HepG2 (cell line): ENCODE results near the gene SGPL1. TPM values are rescaled to one million over a fixed set of nuclear protein-coding genes. Genes with fewer than 3 reads are reported as not detected.

ENCODE experiments used
- ARHGAP35 ChIP-seq: sonication (generic); formaldehyde crosslinking; IDR thresholded peaks from 2 replicates; pipeline ENCODE4 v1.9.0; 2022; ENCODE audit warnings: mild to moderate bottlenecking, inconsistent platforms, moderate library complexity, missing genetic modification reagents, borderline replicate concordance
- ATF6 ChIP-seq: sonication (generic); formaldehyde crosslinking; conservative IDR thresholded peaks from 2 replicates; pipeline ENCODE4 v1.4.0; 2020; ENCODE audit warnings: missing genetic modification reagents
- GABPB1 ChIP-seq: IDR thresholded peaks from 2 replicates; pipeline ENCODE4 v1.6.1; 2016; ENCODE audit warnings: mild to moderate bottlenecking, missing genetic modification reagents, moderate library complexity, missing compliant biosample characterization
- IRX3 ChIP-seq: sonication (generic); formaldehyde crosslinking; IDR thresholded peaks from 2 replicates; pipeline ENCODE4 v1.8.1; 2023; ENCODE audit warnings: mild to moderate bottlenecking, low read depth, missing genetic modification reagents, borderline replicate concordance
- MED13 ChIP-seq: sonication (generic); formaldehyde crosslinking; IDR thresholded peaks from 2 replicates; pipeline ENCODE4 v1.5.0; 2020; ENCODE audit warnings: missing genetic modification reagents
- MLLT10 ChIP-seq: sonication (generic); formaldehyde crosslinking; IDR thresholded peaks from 2 replicates; pipeline ENCODE4 v1.4.0; 2020; ENCODE audit warnings: missing genetic modification reagents
- NFATC3 ChIP-seq: sonication (generic); formaldehyde crosslinking; IDR thresholded peaks from 2 replicates; pipeline ENCODE4 v1.5.1; 2020; ENCODE audit warnings: mild to moderate bottlenecking, missing genetic modification reagents
- RARA ChIP-seq: IDR thresholded peaks from 2 replicates; pipeline ENCODE4 v1.6.1; 2016; ENCODE audit warnings: missing genetic modification reagents, missing compliant biosample characterization
- RARG ChIP-seq: sonication (generic); formaldehyde crosslinking; IDR thresholded peaks from 2 replicates; pipeline ENCODE4 v1.4.0; 2020; ENCODE audit warnings: low read depth, mild to moderate bottlenecking, missing genetic modification reagents
- RORA ChIP-seq: sonication (generic); formaldehyde crosslinking; IDR thresholded peaks from 2 replicates; pipeline ENCODE4 v1.5.0; 2020; ENCODE audit warnings: mild to moderate bottlenecking, missing genetic modification reagents, moderate library complexity
- SYNCRIP ChIP-seq: fragments of 200-400 bp; formaldehyde crosslinking; IDR thresholded peaks from 2 replicates; pipeline ENCODE4 v1.6.1; 2018; ENCODE audit warnings: mild to moderate bottlenecking, low read depth, low read length; ENCODE audit not compliant: insufficient read depth
- TBP ChIP-seq: sonication (generic); formaldehyde crosslinking; IDR thresholded peaks from 2 replicates; pipeline ENCODE4 v1.5.0; 2020; ENCODE audit warnings: missing genetic modification reagents
- THYN1 ChIP-seq: sonication (generic); formaldehyde crosslinking; IDR thresholded peaks from 2 replicates; pipeline ENCODE4 v1.8.1; 2023; ENCODE audit warnings: low read depth, mild to moderate bottlenecking, moderate library complexity, missing genetic modification reagents, borderline replicate concordance
- ZBTB42 ChIP-seq: sonication (generic); formaldehyde crosslinking; IDR thresholded peaks from 2 replicates; pipeline ENCODE4 v1.5.0; 2020; ENCODE audit warnings: mild to moderate bottlenecking, missing genetic modification reagents
- ZNF3 ChIP-seq: IDR thresholded peaks from 2 replicates; pipeline ENCODE4 v1.7.0; 2017; ENCODE audit warnings: inconsistent platforms
- ZNF30 ChIP-seq: sonication (generic); formaldehyde crosslinking; IDR thresholded peaks from 2 replicates; pipeline ENCODE4 v1.5.0; 2020; ENCODE audit warnings: mild to moderate bottlenecking, missing genetic modification reagents
- ZNF503 ChIP-seq: sonication (generic); formaldehyde crosslinking; IDR thresholded peaks from 2 replicates; pipeline ENCODE4 v1.4.0; 2020; ENCODE audit warnings: missing genetic modification reagents
- ZNF556 ChIP-seq: sonication (generic); formaldehyde crosslinking; IDR thresholded peaks from 2 replicates; pipeline ENCODE4 v1.4.0; 2020; ENCODE audit warnings: mild to moderate bottlenecking, missing genetic modification reagents, borderline replicate concordance
- ZSCAN21 ChIP-seq: sonication (generic); formaldehyde crosslinking; IDR thresholded peaks from 2 replicates; pipeline ENCODE4 v1.8.0; 2022; ENCODE audit warnings: mild to moderate bottlenecking, missing genetic modification reagents, moderate library complexity, borderline replicate concordance
- polyA plus RNA-seq, 8 experiments: library from polyadenylated mRNA; depleted of rRNA in 3 of 8; stranded (reverse) in 7 of 8; unstranded in 1 of 8; fragments of >200 nt; fragmentation: Illumina TruSeq in 4 of 8; extraction: Trizol in 4 of 8; gene quantifications; 2 replicates each; pipeline versions ENCODE4 v1.2.1 to v1.2.3, GENCODE V29; 2011 to 2016; ENCODE audit warnings: low read depth in 4 of 8, missing spikeins in 1 of 8, mixed read lengths in 1 of 8; ENCODE audit not compliant: insufficient read depth in 1 of 8
- total RNA-seq, 5 experiments: library from RNA; depleted of rRNA; stranded (reverse); fragments of >200 nt; fragmentation: Illumina TruSeq; extraction: Trizol; gene quantifications; 2 replicates each; pipeline ENCODE4 v1.2.3, GENCODE V29; 2016; ENCODE audit warnings: low read depth in 1 of 5
- TF ChIP-seq, protein P1 (sequence below): sonication (generic); formaldehyde crosslinking; IDR thresholded peaks from 2 replicates; pipeline ENCODE4 v1.4.0; 2020; ENCODE audit warnings: mild to moderate bottlenecking, missing genetic modification reagents
- TF ChIP-seq, protein P2 (sequence below): sonication (generic); formaldehyde crosslinking; IDR thresholded peaks from 2 replicates; pipeline ENCODE4 v1.4.0; 2020; ENCODE audit warnings: missing genetic modification reagents, mild to moderate bottlenecking, borderline replicate concordance

The SGPL1 gene
- total and polyA plus RNA-seq, 2 of the 13 experiments (the other 11 are each of a cell fraction or from before 2014, with no cell fraction given), result 17.6 to 25.0 TPM

- no peak for TF ChIP-seq ZNF503 (CRISPR knock-in tag)
- TF ChIP-seq RARA, result no peak
- no peak for TF ChIP-seq IRX3 (CRISPR knock-in tag)
- TF ChIP-seq NFATC3 (CRISPR knock-in tag), result no peak
- TF ChIP-seq, protein P1, sequence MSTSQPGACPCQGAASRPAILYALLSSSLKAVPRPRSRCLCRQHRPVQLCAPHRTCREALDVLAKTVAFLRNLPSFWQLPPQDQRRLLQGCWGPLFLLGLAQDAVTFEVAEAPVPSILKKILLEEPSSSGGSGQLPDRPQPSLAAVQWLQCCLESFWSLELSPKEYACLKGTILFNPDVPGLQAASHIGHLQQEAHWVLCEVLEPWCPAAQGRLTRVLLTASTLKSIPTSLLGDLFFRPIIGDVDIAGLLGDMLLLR (CRISPR knock-in tag), result no peak
- peak; percentile 44; the same call in 1 of the 2 replicates for TF ChIP-seq MED13 (CRISPR knock-in tag)
- TF ChIP-seq THYN1, result no peak
- TF ChIP-seq ZNF3 (CRISPR knock-in tag), result no peak
- no peak for TF ChIP-seq MLLT10 (CRISPR knock-in tag)
- TF ChIP-seq ZNF30, result no peak
- no peak for TF ChIP-seq ZBTB42 (CRISPR knock-in tag)
- TF ChIP-seq, protein P2, sequence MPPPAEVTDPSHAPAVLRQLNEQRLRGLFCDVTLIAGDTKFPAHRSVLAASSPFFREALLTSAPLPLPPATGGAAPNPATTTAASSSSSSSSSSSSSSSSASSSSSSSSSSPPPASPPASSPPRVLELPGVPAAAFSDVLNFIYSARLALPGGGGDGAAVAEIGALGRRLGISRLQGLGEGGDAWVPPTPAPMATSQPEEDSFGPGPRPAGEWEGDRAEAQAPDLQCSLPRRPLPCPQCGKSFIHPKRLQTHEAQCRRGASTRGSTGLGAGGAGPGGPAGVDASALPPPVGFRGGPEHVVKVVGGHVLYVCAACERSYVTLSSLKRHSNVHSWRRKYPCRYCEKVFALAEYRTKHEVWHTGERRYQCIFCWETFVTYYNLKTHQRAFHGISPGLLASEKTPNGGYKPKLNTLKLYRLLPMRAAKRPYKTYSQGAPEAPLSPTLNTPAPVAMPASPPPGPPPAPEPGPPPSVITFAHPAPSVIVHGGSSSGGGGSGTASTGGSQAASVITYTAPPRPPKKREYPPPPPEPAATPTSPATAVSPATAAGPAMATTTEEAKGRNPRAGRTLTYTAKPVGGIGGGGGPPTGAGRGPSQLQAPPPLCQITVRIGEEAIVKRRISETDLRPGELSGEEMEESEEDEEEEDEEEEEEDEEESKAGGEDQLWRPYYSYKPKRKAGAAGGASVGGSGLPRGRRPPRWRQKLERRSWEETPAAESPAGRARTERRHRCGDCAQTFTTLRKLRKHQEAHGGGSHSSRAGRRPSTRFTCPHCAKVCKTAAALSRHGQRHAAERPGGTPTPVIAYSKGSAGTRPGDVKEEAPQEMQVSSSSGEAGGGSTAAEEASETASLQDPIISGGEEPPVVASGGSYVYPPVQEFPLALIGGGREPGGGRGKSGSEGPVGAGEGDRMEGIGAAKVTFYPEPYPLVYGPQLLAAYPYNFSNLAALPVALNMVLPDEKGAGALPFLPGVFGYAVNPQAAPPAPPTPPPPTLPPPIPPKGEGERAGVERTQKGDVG (CRISPR knock-in tag), result no peak
- TF ChIP-seq TBP, result no peak
- no peak; the same call in 1 of the 2 replicates for TF ChIP-seq ZNF556 (CRISPR knock-in tag)
- TF ChIP-seq ATF6, result no peak
- TF ChIP-seq RORA (CRISPR knock-in tag), result no peak
- no peak for TF ChIP-seq SYNCRIP
- TF ChIP-seq ZSCAN21, result no peak; the same call in 1 of the 2 replicates
- no peak for TF ChIP-seq ARHGAP35 (CRISPR knock-in tag)
- no peak for TF ChIP-seq RARG (CRISPR knock-in tag)
- TF ChIP-seq GABPB1 (CRISPR knock-in tag), result peak; percentile 87
These were observed at the start of gene SGPL1 (continued) for GRCh38 chr10:70815504-70816219.
